ENCODE results near the gene IP6K3.

The IP6K3 gene

DNA sequence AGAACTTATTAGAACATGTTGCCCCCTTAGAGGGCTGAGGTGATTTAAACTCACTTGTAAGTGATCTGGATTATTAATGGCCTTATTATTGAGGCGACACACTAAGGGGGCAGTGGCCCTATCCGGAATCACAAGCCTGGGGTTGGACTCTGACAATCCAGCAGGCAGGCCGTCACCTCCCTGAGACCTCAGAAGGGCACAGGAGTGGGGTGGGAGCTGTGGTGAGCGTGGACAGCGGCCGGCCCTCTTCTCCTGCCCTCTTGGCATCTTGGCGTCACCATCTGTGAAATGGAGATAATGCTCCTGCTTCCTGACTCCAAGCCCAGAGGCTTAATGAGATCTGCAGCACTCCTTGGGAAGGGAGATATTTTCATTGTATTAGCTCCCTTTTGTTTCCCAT, 19.6 kb downstream of the IP6K3 start:
- Histone ChIP-seq H3K4me3 (replicated peaks; ENCODE audit: low read depth, low read length) (no peak overlapping the region), H3K36me3 (ENCODE audit: control insufficient read depth, insufficient read depth, low read length) (no peaks in the 10 kb centered on the region), H3K27me3 (replicated peaks; ENCODE audit: control insufficient read depth, insufficient read depth, low read length) (peaks cover 2% of the 10 kb centered on the region)
- no peak for TF ChIP-seq CTCF (IDR thresholded peaks at IDR 0.05; ENCODE audit: insufficient read depth, low read length, poor library complexity, severe bottlenecking)
- DNase-seq (ENCODE audit: extremely low read depth, insufficient read length) = no peak

DNA sequence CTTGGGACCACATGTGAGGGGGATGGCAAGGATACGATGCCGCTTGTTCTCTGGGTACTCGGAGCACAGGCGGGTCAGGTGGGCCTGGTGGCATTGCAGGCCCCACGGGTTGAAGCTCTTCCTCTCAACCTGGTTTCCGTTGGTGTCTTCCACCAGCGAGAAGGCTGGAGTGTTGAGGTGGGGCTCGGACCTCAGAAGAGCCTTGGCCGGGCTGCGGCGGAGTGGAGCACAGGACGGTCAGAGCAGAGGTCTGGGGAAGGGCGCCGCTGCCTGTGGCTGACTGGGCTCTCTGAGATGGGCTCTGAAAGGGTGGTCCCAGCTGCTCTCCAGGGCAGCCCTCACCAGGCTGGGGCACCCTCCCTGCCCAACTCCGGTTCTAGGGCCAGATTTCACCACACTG, 20.0 kb downstream of the IP6K3 start:
- Histone ChIP-seq H3K4me3 (replicated peaks; ENCODE audit: low read depth, low read length) (no peak overlapping the region), H3K36me3 (ENCODE audit: control insufficient read depth, insufficient read depth, low read length) (no peaks in the 10 kb centered on the region), H3K27me3 (replicated peaks; ENCODE audit: control insufficient read depth, insufficient read depth, low read length) (peaks cover 2% of the 10 kb centered on the region)
- no peak for TF ChIP-seq CTCF (IDR thresholded peaks at IDR 0.05; ENCODE audit: insufficient read depth, low read length, poor library complexity, severe bottlenecking)
- DNase-seq (ENCODE audit: extremely low read depth, insufficient read length) = no peak

GRCh38 chr6:33725891-33726673, 20.6 kb downstream of the IP6K3 start:
- DNase-seq (ENCODE audit: extremely low read depth, insufficient read length) = no peak
- TF ChIP-seq CTCF (IDR thresholded peaks at IDR 0.05; ENCODE audit: insufficient read depth, low read length, poor library complexity, severe bottlenecking) = no peak
- H3K36me3 ChIP-seq (ENCODE audit: control insufficient read depth, insufficient read depth, low read length) = no peaks in the 10 kb centered on the region
- H3K27me3 ChIP-seq (replicated peaks; ENCODE audit: control insufficient read depth, insufficient read depth, low read length) = peaks cover 2% of the 10 kb centered on the region
- H3K4me3 ChIP-seq (replicated peaks; ENCODE audit: low read depth, low read length) = no peak overlapping the region

DNA sequence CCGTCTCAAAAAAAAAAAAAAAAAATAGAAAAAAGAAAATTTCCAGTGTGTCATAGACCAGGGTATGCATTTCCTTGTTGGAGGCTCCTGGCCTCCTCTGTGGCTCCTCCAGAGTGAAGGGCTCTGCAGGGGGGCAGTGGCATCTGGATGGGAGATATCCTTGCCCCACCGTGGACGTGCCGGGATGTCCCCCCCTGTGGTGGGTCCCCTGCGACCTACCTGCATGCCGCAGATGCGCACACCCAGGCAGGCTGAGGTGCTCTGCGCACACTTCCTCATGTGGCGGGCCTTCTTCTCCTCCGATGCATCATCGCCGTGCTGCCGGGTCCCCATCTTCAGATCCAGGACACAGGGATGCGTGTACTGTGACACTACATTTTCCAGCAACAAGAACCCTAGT, 21.5 kb downstream of the IP6K3 start:
- Histone ChIP-seq H3K36me3 (ENCODE audit: control insufficient read depth, insufficient read depth, low read length) (no peaks in the 10 kb centered on the region), H3K4me3 (replicated peaks; ENCODE audit: low read depth, low read length) (no peak overlapping the region), H3K27me3 (replicated peaks; ENCODE audit: control insufficient read depth, insufficient read depth, low read length) (peaks cover 2% of the 10 kb centered on the region)
- DNase-seq (ENCODE audit: extremely low read depth, insufficient read length) = no peak
- TF ChIP-seq CTCF (IDR thresholded peaks at IDR 0.05; ENCODE audit: insufficient read depth, low read length, poor library complexity, severe bottlenecking) = no peak

GRCh38 chr6:33724102-33725023, 22.3 kb downstream of the IP6K3 start:
- Histone ChIP-seq H3K36me3 (ENCODE audit: control insufficient read depth, insufficient read depth, low read length) (no peaks in the 10 kb centered on the region), H3K4me3 (replicated peaks; ENCODE audit: low read depth, low read length) (no peak overlapping the region), H3K27me3 (replicated peaks; ENCODE audit: control insufficient read depth, insufficient read depth, low read length) (peaks cover 2% of the 10 kb centered on the region)
- DNase-seq (ENCODE audit: extremely low read depth, insufficient read length) = no peak
- no peak for TF ChIP-seq CTCF (IDR thresholded peaks at IDR 0.05; ENCODE audit: insufficient read depth, low read length, poor library complexity, severe bottlenecking)

Measured in GM06990 (cell line).